HG02610 (cell line): ENCODE measurements around the gene TXNDC5.
A peak's percentile ranks its signal among the peaks of the same experiment; 100 is the strongest.
"Not testable (repeated sequence)": the region's sequence is repeated elsewhere in the genome, so short reads cannot be mapped to it uniquely, and the experiment has no call there.

Experiments
- ATAC-seq: cut with Tn5 transposase; IDR thresholded peaks from one replicate; pipeline ENCODE4 v1.9.1; 2021; ENCODE audit warnings: mild to moderate bottlenecking, moderate library complexity; ENCODE audit not compliant: unreplicated experiment

TXNDC5 gene

DNA sequence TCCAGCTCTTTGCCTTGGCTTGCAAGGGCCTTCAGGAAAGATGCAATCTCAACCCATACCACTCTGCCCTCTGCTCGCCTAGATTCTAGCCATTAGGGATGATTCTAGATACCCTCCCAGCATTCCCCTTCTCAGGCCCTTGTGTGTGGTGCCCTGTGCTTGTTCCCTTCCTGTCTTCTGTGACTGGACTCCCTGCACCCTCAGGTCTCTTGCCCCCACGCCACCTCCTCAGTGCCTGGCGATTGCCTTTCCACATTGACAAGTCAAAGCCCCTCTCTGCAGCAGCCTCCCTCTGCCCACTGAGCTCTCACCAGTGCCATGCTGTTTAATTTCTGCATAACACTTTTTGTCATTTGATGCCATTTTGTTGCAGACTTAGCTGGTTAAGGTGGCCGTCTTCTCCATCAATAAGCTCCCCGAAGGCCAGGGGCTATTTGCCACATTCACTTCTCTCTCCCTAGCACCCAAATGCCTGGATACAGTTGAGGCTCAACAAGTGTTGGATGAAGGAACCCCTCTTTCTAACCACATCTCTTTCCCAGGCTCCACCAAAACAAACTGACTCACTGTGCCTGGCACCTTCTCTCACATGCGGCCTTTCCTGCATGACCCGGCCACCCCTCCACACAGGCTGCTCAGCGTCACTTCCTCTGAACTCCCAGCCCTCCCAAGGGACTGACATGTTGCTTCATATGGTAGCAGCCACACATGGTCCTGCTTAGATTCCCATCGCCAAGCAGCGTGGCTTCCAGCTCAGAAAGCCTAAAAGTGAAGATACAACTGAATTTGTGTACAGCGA lies 4.6 kb upstream of the TXNDC5 start:
- ATAC-seq = peak; percentile 48

DNA sequence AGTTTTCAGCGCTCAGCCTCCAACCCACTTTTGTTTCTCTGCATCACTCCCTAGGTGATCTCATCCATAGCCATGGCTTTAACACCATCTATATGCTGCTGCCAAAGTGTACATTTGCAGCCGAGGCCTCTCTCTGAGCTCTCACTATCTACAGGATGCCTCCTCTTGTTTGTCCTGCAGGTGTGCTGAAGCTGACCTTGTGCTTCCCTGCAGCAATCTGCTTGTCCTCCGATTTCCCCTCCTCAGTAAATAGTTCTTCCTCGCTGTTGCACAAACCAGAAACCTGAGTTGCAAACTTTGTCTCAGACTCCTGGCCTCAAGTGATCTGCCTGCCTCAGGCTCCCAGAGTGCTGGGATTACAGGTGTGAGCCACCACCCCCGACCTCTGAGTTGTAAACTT lies 3.7 kb upstream of the TXNDC5 start:
- ATAC-seq = no peak

DNA sequence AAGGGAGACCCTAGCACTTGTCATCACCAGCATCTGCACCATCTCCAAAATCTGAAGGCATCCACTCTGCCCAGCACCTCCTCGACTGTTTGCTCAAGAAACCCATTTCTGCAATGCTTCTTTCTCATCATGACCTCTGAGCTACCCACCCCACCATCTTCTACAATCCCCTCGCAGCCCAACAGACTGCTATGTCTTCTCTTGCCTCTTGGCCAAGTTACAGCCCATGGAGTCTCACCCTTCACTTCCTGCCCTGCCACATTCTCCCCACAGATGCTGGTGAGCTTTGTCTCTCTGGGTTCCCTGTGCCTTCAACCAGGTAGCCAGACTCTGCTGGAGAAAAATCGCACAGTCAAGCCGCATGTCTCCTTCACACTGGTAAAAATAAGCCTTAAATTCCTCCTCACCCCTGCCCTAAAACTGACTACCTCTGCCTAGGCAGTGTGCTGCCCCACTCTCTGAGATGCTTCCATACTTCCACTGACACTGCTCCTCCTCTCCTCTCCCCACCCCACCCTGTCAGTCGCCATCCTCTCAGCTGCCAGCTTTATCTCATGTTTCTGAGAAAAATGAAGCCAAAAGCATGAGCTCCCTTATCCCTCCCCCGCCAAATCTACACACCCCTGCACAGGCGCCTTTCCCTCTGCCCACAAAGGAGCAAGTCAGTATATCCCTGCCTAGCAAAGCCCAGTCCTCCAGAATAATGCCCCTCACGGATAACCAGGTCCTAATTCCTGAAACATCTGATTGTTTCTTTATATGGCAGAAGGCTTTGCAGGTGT lies 2.3 kb upstream of the TXNDC5 start:
- no peak for ATAC-seq

DNA sequence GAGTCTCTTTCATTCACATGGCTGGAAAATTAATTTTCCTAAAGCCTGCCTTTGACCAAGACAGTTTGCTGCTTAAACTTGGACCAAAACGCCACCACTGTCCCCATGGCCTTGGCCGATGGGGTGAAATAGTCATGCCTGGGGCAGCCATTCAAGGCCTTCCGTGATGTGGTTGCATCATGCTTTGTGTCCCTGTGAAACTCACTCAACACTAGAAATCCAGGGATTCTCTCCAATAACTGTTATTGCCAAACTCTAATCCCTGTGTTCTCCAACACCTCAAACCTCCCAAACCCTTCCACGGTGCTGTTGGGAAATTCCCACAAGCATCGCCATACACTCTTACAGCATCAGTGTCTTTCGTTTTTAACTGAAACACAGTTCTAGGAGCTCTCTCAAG lies 1.4 kb upstream of the TXNDC5 start:
- ATAC-seq = no peak

DNA sequence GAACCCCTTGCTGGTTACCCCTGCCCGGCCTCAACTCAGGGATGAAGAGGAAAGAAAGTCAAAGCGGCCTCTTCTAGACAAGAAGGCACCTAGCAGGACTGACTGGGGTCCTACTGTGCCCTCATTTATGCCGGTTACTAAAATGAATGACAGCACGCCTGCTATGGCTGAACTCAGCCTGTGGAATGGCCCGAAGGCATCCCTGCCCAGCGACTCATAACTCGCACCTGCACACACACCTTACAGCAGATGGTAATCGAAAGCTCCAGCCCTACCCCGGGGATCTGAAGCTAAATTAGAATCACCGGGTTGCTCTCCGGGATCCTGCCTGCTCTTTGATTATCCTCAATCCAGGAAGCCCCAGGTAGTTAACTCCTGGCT lies 747 bp upstream of the TXNDC5 start:
- ATAC-seq = no peak

DNA sequence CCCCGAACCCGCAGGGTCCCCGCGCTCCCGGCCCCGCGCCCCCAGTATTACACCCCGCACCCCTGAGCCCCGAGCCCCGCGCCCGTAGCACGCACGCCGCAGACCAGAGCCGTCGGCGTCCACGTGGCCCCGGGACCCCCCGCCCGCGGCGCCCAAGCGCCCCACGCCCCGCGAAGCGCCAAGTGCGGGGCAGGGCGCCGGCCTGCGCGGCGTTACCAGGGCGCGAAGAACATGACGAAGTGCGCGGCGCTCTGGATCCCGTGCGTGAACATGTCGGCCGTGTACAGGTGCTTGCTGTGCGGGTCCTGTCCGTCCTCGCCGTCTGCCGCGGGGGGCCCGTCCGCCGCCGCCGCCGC lies 312 bp downstream of the TXNDC5 start:
- ATAC-seq = peak; percentile 26

DNA sequence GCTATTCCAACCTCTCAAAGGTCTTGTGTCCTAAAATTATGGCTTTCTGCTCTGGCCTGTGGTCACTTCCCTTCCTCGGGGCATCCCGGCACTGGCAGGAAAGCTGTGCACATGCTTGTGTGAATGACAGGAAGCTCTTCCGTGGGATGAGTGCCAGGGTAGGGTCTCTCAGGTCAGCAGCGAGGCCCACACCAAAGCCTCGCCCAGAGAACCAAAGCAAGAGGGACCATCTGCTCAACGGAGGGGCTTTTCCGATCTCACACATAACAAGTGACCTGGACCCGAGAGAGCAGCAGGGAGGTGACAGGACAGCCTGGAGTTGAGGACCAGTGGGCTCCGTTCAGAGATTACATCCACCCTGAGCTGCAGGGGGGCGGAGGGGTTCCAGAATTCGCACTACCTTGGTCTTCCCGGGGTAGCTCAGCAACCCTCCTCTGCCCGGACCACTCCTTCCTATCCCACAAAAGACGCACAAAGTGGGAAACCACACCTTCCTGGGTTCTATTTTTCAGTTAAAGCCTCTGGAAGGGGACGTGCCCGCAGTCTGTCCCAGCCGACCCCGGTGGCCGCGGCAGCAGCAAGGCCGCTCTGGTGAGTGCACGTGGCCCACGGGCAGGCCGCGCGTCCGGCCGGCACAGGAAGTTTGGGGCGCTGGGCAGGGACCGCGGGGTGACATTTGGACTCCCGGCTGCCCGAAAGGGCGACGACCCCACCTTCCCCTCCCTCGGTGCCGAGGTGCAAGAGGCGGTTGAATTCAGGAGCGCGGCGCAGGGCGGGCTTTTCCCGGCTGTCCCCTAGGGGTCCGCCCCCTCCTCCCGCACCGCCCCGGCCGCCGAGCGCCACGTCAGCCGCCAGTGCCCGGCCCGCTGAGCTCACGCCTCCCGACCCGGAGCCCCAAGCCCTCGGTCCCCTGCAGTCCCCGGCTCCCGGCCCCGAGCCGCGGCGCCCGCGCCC lies 988 bp downstream of the TXNDC5 start:
- ATAC-seq = peak; percentile 32

DNA sequence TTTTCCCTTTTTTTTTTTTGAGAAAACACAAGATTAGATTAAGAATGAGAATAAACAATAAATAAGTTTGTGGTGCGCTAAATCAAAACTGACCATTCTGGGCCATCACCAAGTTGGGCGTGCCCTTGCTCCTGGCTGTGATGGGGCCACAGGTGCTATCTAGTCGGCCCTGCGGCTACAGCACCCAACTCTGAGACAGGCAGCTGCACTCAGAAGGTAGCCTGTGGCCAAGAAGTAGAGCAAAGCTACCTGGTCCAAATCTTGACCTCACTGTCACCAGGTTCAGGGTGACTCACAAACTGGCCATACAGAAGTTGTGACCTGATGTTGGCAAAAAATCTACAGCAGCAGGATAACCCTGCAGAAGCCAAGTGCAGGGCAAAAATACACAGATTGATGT lies 3.4 kb downstream of the TXNDC5 start:
- ATAC-seq = no peak

DNA sequence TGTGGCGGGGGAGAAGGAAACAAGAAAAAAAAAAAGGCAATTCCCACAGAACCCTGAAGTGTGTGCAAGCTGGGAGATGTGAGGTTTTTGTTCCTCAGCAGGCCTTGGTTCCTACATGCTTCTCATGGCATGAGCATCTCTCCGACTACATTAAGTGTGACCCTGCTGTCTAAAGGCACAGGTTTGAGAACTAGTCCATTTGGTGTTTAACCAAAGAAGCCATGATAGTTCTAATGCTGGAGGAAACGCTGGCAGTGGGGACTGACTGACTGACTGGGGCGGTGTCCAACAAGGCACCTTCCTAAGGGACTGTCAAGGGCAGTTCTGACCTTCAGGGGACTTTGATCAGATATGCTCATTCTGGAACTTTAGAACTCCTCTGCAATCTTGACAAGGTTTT lies 3.8 kb downstream of the TXNDC5 start:
- ATAC-seq = no peak

DNA sequence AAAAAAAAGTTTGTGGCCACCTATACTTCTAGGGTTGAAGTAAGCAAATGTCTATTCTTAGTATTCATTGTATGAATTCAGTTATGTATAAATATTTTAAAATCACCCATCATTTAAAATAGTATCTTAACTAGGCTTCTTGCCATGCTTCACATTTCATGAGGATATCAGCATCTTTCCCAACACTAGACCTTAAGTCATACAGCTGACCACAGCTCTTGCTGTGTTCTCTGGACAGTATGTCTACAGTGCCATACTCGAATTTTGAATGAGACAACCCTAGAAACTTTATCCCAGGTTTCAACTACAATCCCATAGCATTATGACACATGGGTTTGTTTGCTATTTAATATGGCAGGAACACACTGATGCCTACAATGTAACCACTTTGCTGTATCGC lies 5.2 kb downstream of the TXNDC5 start:
- ATAC-seq = no peak

DNA sequence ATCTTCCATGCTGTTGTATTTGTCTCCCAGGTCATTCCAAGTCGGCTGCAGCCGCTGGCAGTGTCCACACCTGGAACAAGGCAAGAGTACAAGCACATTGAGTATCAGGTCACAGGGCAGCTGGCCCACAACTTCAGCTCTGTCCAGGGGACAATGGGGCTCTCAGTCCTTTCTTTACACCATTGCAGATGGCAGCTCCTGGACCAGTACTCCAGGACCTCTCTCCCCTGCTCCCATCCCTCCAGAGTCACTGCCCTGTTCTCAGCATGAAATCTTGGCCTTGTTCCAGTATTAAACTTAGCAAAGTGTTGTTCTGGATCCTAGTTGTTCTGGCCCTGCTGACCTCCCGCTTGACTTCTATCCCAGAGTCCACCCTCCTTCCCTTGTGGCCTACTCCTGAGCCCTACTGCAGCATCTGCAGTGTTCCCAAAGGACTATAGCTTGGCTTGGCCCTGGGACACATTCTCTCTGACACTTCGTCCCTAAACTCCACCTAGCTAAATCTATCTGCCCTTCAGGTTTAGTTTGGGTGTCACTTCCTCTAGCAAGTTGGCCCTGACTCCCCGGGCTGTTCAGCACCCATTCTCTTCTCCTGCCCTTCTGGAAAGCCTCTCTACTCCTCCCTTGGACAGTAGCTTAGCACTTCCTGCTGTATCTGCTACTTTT lies 5.8 kb downstream of the TXNDC5 start:
- no peak for ATAC-seq

DNA sequence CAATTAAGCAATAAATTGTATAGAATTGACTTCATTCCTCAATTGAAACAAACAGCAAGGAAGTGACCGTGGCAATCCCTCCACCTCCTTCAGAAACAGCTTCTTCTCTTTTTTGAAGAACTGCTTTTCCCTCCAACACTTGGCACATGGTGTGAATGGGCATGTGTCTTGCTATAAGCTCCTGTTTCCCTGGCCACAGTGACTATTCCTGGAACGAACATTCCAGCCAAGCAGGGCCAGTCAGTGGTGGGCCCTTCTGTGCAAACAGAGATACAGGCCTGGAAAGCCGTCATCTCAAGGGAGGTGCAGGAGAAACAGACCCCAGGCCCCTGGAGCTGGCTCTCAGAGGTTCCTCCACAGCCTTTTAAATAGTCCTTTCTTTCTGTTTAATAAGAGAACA lies 6.9 kb downstream of the TXNDC5 start:
- ATAC-seq = no peak

DNA sequence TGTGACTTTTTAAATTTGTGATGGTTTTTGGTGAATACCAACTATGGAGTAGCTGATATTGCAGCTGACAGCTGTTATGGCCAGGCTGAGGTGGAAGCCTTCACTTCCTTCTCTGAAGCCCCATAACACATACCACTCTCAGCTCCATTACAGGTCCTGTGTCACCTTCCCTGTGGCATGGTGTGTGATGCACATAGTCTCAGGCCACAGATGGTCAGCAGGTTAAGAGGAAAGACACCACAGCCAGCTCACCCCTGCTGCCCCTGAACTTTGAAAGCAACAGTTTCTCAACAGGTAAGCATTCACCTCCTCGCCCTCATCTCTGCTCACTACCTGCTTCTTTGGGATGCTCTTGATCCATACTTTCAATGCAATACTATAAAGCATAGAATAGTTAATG lies 7.7 kb downstream of the TXNDC5 start:
- ATAC-seq = no peak

DNA sequence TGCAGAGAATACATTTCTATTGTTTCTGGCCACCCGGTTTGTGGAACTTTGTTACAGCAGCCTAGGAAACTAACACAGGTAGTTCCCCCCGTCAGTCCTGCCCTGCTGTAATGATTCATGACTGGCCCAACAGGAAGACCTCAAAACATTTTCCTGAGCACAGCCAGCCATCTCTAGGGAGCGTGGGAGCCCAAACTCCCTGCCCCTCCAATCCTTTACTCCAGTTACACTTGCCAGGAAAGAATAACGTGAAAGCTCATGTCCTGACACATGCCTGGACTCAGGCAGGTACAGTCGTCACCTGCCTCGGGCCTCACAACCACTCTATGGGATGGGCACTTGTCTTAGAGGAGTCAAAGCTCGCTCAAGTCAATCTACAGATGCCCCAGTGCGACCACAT lies 8.4 kb downstream of the TXNDC5 start:
- no peak for ATAC-seq

DNA sequence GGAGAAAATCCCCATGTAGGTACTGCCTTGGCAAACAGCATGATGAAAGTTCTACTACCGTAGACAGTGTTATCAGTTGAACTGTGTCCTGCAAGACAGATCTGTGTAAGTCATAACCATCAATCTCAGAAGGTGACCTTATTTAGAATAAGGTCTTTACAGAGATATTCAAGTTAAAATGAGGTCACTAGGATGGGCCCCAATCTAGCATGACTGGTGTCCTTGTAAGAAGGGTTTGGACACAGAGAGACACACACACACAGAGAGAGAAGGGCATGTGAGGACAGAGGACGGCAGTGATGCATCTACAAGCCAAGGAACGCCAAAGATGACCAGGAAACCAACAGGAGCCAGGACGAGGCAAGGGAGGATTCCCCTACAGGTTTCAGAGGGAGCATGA lies 8.8 kb downstream of the TXNDC5 start:
- ATAC-seq = no peak

DNA sequence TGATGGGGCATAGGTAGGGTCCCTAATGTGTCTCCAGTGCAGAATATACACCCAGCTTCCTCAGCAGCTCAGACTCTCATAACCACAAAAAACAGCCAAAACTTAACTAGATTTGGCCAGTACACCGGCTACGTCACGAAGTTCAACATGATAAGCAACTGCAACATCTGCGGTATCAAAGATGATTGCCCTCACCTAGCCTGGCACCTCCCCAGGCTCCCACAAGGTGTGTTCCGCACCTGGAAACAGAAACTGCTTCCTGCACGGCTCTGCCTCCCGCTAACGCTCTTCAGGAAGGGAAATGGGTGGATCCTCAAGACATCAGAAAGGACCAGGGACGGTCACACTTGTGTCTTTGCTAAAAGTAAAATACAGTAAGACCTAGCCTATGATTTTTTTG lies 9.5 kb downstream of the TXNDC5 start:
- no peak for ATAC-seq

DNA sequence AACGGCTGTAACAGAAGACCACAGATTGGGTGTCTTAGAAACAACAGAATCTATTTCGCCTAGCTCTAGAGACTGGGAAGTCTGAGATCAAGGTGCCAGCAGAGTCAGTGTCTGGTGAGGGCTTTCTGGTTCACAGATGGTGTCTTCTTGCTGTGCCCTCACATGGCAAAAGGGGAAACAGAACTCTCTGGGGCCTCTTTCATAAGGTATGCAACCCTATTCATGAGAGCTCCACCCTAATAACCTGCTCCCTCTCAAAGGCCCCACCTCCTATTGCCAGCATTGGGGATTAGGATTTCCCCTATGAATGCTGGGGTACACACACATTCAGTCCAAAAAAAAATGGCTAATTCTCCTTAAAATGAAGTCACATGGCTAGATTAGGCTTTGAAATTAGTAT lies 10.0 kb downstream of the TXNDC5 start:
- ATAC-seq = no peak

DNA sequence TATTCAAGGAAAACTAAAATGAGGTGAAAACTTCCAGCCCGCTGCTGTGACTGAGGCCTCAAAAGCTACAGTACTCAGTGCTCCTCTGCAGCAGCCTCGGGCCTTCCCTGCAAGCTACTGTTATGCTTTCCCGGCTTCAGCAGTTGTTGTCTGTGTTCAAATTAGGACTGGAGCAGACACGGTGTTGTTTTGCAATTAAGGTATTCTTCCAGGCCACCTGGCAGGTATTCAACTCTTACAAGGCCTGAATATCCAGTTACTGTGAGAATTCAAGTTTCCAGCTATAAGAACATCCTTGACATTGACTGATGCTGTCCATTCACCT lies 10.7 kb downstream of the TXNDC5 start:
- ATAC-seq = no peak

DNA sequence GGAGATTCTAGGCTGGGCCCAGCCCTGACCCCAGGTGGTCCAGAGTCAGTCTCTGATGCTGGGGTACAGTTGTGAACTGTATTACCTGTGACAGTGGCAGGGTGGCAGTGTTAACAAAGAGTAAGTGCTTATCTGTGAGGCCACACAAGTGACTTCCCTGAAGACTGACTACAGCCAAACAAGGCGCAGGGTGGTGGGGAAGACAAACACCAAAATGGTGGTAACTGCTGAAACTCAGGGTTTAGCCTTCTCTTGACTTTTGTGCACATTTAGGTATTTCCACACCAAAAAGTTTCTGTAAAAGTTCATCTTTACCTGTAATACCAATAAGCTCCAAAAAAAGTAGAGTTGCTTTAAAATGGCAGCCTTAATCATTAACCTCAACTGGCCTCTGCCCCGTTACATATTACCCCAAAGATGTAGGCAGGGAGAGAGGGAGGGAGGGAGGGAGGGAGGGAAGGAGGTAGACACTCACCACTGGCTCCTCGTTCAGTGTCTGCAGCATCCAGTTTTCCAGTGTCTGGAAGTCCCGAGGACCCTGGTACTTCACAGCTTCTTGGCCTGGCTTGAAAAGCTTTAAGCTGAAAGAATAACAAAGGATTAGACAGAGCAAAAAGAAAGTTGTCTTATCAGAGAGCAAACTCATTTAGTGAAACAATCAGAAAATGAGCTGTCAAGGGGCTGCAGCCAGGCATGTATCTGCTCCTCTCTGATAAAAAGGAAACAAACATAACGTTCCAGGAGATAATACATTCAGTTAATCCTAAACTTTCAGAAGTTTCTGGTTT lies 11.3 kb downstream of the TXNDC5 start:
- peak; percentile 31 for ATAC-seq

DNA sequence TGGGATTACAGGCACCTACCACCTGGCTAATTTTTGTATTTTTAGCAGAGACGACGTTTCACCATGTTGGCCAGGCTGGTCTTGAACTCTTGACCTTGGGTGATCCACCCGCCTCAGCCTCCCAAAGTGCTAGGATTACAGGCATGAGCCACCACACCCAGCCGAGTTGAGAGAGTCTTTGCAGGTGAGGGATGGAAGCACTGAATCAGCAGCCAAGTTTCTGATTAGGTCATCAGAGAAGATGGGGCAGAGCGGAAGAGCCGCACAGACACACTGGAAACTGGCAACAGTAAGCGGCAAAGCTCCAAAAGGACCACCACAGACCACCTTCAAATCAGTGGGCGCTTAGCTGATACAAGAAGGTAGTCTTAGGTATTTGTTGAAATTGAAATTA lies 12.4 kb downstream of the TXNDC5 start:
- not testable (repeated sequence) for ATAC-seq
